IPS-20b (cell line): ENCODE results near the gene PRRG1.

ENCODE experiments used
- H3K27ac ChIP-seq: one replicate; pipeline ENCODE4 v1.5.1; 2013; ENCODE audit warnings: low read length
- H3K27me3 ChIP-seq: 2 replicates; pipeline ENCODE4 v1.6.1; 2013; ENCODE audit warnings: mild to moderate bottlenecking, low read length, inconsistent platforms; ENCODE audit not compliant: insufficient read depth
- H3K36me3 ChIP-seq: 2 replicates; pipeline ENCODE4 v1.6.1; 2013; ENCODE audit warnings: low read depth, mild to moderate bottlenecking, inconsistent platforms, low read length, moderate library complexity; ENCODE audit not compliant: insufficient read depth
- H3K4me1 ChIP-seq: 2 replicates; pipeline ENCODE4 v1.6.1; 2013; ENCODE audit warnings: mild to moderate bottlenecking, control low read depth, inconsistent platforms, low read length, moderate library complexity; ENCODE audit not compliant: insufficient read depth
- H3K4me3 ChIP-seq: 2 replicates; pipeline ENCODE4 v1.5.1; 2013; ENCODE audit warnings: mild to moderate bottlenecking, low read length, inconsistent platforms
- H3K9ac ChIP-seq: 2 replicates; pipeline ENCODE4 v1.6.1; 2013; ENCODE audit warnings: low read depth, mild to moderate bottlenecking, inconsistent platforms, low read length, moderate library complexity
- H3K9me3 ChIP-seq: 2 replicates; pipeline ENCODE4 v1.6.1; 2013; ENCODE audit warnings: mild to moderate bottlenecking, low read depth, low read length, inconsistent platforms; ENCODE audit not compliant: insufficient read depth

PRRG1 gene

DNA sequence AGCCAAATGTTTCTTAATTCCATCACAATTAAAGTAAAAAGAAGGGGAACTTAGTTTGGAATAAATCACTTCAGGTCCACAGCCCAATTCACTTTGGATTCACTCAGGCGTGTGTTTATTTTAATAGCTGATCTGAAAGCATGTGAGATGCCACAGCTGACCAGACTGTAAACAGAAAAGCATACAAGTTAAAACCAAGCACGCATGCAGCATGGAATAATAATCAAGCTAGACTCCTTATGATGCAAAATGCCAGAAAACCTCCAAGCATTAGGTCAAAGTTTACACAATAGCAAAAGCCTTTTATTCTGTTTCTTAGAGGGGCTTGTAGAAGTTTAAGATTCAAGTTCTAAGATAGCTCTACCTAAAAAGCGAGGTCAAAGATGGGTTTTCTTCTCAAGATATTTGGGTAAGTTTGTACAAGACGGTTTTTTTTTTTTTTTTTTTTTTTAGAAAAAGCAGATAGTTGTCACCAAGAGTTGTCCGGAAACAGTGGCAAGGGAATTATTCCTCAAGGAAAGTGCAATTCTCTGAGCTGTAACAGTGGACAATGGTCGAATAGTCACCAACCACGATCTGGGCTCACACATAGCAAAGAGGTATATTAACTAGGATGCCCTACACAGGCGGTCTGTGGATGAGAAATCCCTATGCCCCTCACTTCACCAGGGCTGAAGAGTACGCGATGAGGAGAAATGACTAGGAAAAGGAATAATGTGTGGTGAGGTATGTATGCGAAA lies 763 bp upstream of the PRRG1 start:
- H3K9ac ChIP-seq, result peak overlapping the region; percentile 53
- no peak overlapping the region for H3K27ac ChIP-seq
- peaks cover 12% of the 10 kb centered on the region for H3K4me1 ChIP-seq
- H3K4me3 ChIP-seq, result peak overlapping the region; percentile 72
- H3K9me3 ChIP-seq, result no peaks in the 10 kb centered on the region
- H3K27me3 ChIP-seq, result no peaks in the 10 kb centered on the region
- H3K36me3 ChIP-seq, result no peaks in the 10 kb centered on the region

GRCh38 chrX:37348971-37349220 lies 268 bp upstream of the PRRG1 start:
- Histone ChIP-seq H3K27me3 (no peaks in the 10 kb centered on the region), H3K36me3 (no peaks in the 10 kb centered on the region), H3K4me3 (peak overlapping the region; percentile 72), H3K9ac (peak overlapping the region; percentile 53), H3K27ac (no peak overlapping the region), H3K9me3 (no peaks in the 10 kb centered on the region), H3K4me1 (peaks cover 12% of the 10 kb centered on the region)

GRCh38 chrX:37350034-37350365 lies 836 bp downstream of the PRRG1 start:
- peaks cover 12% of the 10 kb centered on the region for H3K4me1 ChIP-seq
- H3K36me3 ChIP-seq, result no peaks in the 10 kb centered on the region
- H3K27me3 ChIP-seq, result no peaks in the 10 kb centered on the region
- no peaks in the 10 kb centered on the region for H3K9me3 ChIP-seq
- H3K9ac ChIP-seq, result peak overlapping the region; percentile 79; the same call in 1 of the 2 replicates
- no peak overlapping the region for H3K27ac ChIP-seq
- H3K4me3 ChIP-seq, result peak overlapping the region; percentile 88

GRCh38 chrX:37353646-37354045 lies 4.5 kb downstream of the PRRG1 start:
- H3K36me3 ChIP-seq, result no peaks in the 10 kb centered on the region
- H3K4me1 ChIP-seq, result no peaks in the 10 kb centered on the region
- no peaks in the 10 kb centered on the region for H3K27me3 ChIP-seq
- no peak overlapping the region for H3K9ac ChIP-seq
- no peak overlapping the region for H3K4me3 ChIP-seq
- H3K9me3 ChIP-seq, result no peaks in the 10 kb centered on the region
- no peak overlapping the region for H3K27ac ChIP-seq

GRCh38 chrX:37357436-37357835 lies 8.3 kb downstream of the PRRG1 start:
- no peaks in the 10 kb centered on the region for H3K36me3 ChIP-seq
- no peak overlapping the region for H3K9ac ChIP-seq
- no peak overlapping the region for H3K4me3 ChIP-seq
- H3K9me3 ChIP-seq, result no peaks in the 10 kb centered on the region
- H3K4me1 ChIP-seq, result no peaks in the 10 kb centered on the region; the same call in 1 of the 2 replicates
- H3K27me3 ChIP-seq, result no peaks in the 10 kb centered on the region
- H3K27ac ChIP-seq, result no peak overlapping the region

DNA sequence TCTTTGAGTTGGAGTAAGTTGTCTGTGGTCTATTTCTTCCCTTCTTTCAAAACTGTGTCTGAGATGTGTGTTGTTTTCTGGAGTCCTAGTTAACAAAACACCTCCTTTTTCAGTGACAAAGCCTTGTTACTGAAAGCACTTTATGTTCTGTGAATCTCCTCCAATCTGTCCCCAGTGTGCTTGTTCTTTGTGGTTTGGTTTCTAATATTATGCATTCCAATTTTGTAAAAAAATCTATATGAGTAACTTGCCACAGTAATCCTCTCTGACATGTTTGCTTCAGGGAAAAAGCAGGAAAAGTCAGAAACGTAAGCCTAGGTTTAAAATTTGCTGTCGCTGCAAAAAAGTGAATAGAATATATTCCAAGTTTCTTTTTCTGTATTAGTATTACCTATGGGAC lies 12.4 kb downstream of the PRRG1 start:
- Histone ChIP-seq H3K36me3 (no peaks in the 10 kb centered on the region), H3K27me3 (no peaks in the 10 kb centered on the region), H3K27ac (no peak overlapping the region), H3K9ac (no peak overlapping the region), H3K4me3 (no peak overlapping the region), H3K9me3 (no peaks in the 10 kb centered on the region), H3K4me1 (no peaks in the 10 kb centered on the region; the same call in 1 of the 2 replicates)

DNA sequence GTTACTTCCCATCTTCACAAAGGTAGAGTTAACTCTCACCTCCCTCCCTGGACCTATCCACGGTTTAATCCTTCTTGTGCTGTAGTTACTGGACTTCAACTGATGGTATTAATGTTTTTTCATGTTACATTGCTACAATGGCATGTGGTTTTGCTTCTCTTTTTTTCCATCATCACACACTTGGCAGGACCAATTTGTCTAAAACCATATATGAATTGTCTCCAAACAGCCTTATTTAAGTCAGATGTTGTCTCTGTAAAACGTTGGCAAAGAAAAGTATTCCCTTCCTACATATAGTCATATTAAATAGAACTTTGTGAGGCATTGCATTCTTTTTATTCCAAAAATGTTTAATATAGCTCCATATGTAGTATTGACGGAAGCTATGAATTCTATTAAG lies 15.5 kb downstream of the PRRG1 start:
- no peaks in the 10 kb centered on the region; the same call in 1 of the 2 replicates for H3K4me1 ChIP-seq
- H3K27ac ChIP-seq, result no peak overlapping the region

GRCh38 chrX:37367946-37368345 lies 18.8 kb downstream of the PRRG1 start:
- Histone ChIP-seq H3K9ac (no peak overlapping the region), H3K27ac (no peak overlapping the region), H3K36me3 (no peaks in the 10 kb centered on the region), H3K9me3 (no peaks in the 10 kb centered on the region), H3K4me3 (no peak overlapping the region), H3K4me1 (no peaks in the 10 kb centered on the region), H3K27me3 (no peaks in the 10 kb centered on the region)

More for the DNA sequence above, 15.5 kb downstream of the PRRG1 start:
- Histone ChIP-seq H3K27me3 (no peaks in the 10 kb centered on the region), H3K36me3 (no peaks in the 10 kb centered on the region), H3K9ac (no peak overlapping the region), H3K9me3 (no peaks in the 10 kb centered on the region), H3K4me3 (no peak overlapping the region)

GRCh38 chrX:37370499-37371141 lies 21.5 kb downstream of the PRRG1 start:
- no peaks in the 10 kb centered on the region for H3K9me3 ChIP-seq
- H3K36me3 ChIP-seq, result no peaks in the 10 kb centered on the region
- no peak overlapping the region for H3K27ac ChIP-seq
- H3K4me1 ChIP-seq, result no peaks in the 10 kb centered on the region
- H3K4me3 ChIP-seq, result no peak overlapping the region
- no peaks in the 10 kb centered on the region for H3K27me3 ChIP-seq
- no peak overlapping the region for H3K9ac ChIP-seq

DNA sequence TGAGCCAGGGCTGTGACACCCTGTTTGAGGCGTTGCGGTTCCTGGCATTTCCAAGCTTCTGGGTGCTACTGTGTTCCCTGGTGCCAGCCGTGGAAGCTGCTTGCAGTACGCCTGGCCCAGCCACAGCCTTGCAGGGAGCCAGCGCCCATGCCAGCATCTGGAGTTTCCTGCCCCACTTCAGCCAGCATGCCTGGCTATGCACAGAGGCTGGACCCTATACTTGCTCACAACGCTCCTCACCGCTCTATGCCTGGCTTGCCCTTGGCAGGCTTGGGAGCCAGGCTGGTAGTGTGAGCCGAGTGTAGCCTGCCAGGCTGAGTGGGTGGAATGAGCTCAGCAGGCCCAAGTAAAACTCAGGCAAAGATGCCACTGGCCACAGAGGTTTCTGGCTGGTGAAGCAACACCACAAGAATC lies 22.4 kb downstream of the PRRG1 start:
- Histone ChIP-seq H3K9ac (no peak overlapping the region), H3K27ac (no peak overlapping the region), H3K27me3 (no peaks in the 10 kb centered on the region), H3K4me3 (no peak overlapping the region), H3K9me3 (no peaks in the 10 kb centered on the region), H3K4me1 (no peaks in the 10 kb centered on the region), H3K36me3 (no peaks in the 10 kb centered on the region)

DNA sequence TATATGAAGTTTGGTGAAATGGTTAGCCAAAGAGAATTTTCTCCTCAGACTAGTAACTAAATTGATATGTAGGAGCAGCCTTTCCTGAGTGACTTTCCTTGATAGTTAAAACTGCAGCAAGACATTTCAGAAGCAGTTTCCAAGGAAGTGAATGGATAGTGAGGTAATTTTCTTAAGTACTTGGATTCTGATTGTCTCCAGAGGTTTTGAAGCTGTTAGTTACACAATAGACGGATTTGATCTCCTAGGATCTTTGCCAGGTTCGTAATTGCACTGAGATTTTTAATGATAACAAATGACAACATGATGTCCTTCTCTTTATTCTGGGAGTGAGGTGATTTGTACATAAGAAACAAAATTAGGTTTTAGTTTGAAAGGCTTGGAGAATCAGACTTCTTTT lies 29.2 kb downstream of the PRRG1 start:
- Histone ChIP-seq H3K4me3 (no peak overlapping the region), H3K27ac (no peak overlapping the region), H3K27me3 (no peaks in the 10 kb centered on the region), H3K36me3 (no peaks in the 10 kb centered on the region), H3K9me3 (no peaks in the 10 kb centered on the region), H3K9ac (no peak overlapping the region), H3K4me1 (no peaks in the 10 kb centered on the region)

DNA sequence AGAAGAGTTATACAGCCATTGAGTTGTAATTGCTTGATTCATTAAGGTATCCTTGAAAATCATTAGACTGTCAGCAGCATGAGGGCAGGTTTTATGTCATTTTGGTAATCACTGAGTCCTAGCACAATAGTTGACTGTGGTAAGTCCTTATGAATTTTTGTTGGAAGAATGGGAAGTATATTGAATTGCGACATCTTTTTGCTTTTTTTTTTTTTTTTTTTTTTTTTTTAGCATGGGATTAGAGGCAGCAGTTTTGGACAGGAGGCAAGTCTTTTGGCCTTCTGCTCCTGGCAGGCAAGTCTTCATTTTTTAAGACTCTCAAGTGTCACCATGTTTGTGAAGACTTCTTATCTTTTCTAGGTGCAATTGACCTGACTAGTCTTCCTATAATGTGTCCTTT lies 29.7 kb downstream of the PRRG1 start:
- H3K27me3 ChIP-seq, result no peaks in the 10 kb centered on the region
- H3K36me3 ChIP-seq, result no peaks in the 10 kb centered on the region
- H3K9ac ChIP-seq, result no peak overlapping the region
- H3K4me1 ChIP-seq, result no peaks in the 10 kb centered on the region
- H3K9me3 ChIP-seq, result no peaks in the 10 kb centered on the region
- no peak overlapping the region for H3K27ac ChIP-seq
- no peak overlapping the region for H3K4me3 ChIP-seq
